OCI-LY7 (cell line): ENCODE data around the gene PPP1R37. TPM values are rescaled to one million over a fixed set of nuclear protein-coding genes. Genes with fewer than 3 reads are reported as not detected.

Experiments
- BruUV-seq: library from RNA; stranded (reverse); fragments of 400-500 nt; replicated peaks from 2 replicates; lab custom pipeline; 2021; lab: Mats Ljungman, UMichigan
- CTCF ChIA-PET: fragments of 300-600 bp; sonication (Branson Sonifier 250); formaldehyde crosslinking; loops from one replicate; lab custom pipeline; 2022; ENCODE audit warnings: antibody characterized with exemption; ENCODE audit not compliant: unreplicated experiment; lab: Charles Lee
- POLR2A ChIA-PET: fragments of 300-600 bp; sonication (Branson Sonifier 250); formaldehyde crosslinking; loops from one replicate; lab custom pipeline; 2022; ENCODE audit warnings: antibody characterized with exemption; lab: Charles Lee
- DNase-seq: peaks from one replicate; pipeline ENCODE4 v3.0.0-alpha.2; 2015; ENCODE audit warnings: low spot score
- H2AFZ ChIP-seq: fragments of 200-600 bp; sonication (generic), shearing (Covaris generic); 2 replicates; pipeline ENCODE4 v1.6.1; 2014; ENCODE audit warnings: mild to moderate bottlenecking, antibody characterized with exemption, low read length, moderate library complexity
- H3K27ac ChIP-seq: fragments of 200-600 bp; sonication (generic); 2 replicates; pipeline ENCODE4 v1.5.1; 2014; ENCODE audit warnings: mixed run types, low read depth, mild to moderate bottlenecking, moderate library complexity, low read length, inconsistent platforms; ENCODE audit not compliant: poor library complexity, severe bottlenecking
- H3K36me3 ChIP-seq: fragments of 200-600 bp; sonication (generic); 2 replicates; pipeline ENCODE4 v1.6.1; 2014; ENCODE audit warnings: mild to moderate bottlenecking, antibody characterized with exemption, low read length, moderate library complexity, mixed read lengths; ENCODE audit not compliant: insufficient read depth
- H3K4me1 ChIP-seq: fragments of 200-600 bp; sonication (generic); 2 replicates; pipeline ENCODE4 v1.5.1; 2014; ENCODE audit warnings: mild to moderate bottlenecking, low read length; ENCODE audit not compliant: insufficient read depth, poor library complexity, severe bottlenecking
- H3K4me2 ChIP-seq: fragments of 200-600 bp; sonication (generic); 2 replicates; pipeline ENCODE4 v1.6.1; 2014; ENCODE audit warnings: mild to moderate bottlenecking, low read length
- H3K4me3 ChIP-seq: fragments of 200-600 bp; sonication (generic); 2 replicates; pipeline ENCODE4 v1.5.1; 2014; ENCODE audit warnings: mild to moderate bottlenecking, low read depth, low read length; ENCODE audit not compliant: poor library complexity, severe bottlenecking
- H3K79me2 ChIP-seq: fragments of 200-600 bp; sonication (generic); 2 replicates; pipeline ENCODE4 v1.6.1; 2016; ENCODE audit warnings: low read depth, mild to moderate bottlenecking, low read length, moderate library complexity, mixed read lengths; ENCODE audit not compliant: insufficient read depth
- H3K9me2 ChIP-seq: fragments of 200-600 bp; sonication (generic); 2 replicates; pipeline ENCODE4 v1.6.1; 2016; ENCODE audit warnings: mild to moderate bottlenecking, low read length, mixed read lengths; ENCODE audit not compliant: insufficient read depth
- H3K9me3 ChIP-seq: fragments of 200-600 bp; sonication (generic); 2 replicates; pipeline ENCODE4 v1.6.1; 2014; ENCODE audit warnings: mild to moderate bottlenecking, mixed run types, low read length, mixed read lengths
- H4K20me1 ChIP-seq: fragments of 200-600 bp; sonication (generic); 2 replicates; pipeline ENCODE4 v1.6.1; 2014; ENCODE audit warnings: mild to moderate bottlenecking, antibody characterized with exemption, low read length, moderate library complexity, mixed read lengths; ENCODE audit not compliant: insufficient read depth
- CTCF ChIP-seq: fragments of 200-600 bp; sonication (generic); conservative IDR thresholded peaks from 2 replicates; pipeline ENCODE4 v1.5.1; 2014; ENCODE audit warnings: mild to moderate bottlenecking, antibody characterized with exemption, low read length, moderate library complexity, mixed read lengths
- EZH2phosphoT487 ChIP-seq: fragments of 200-600 bp; sonication (generic); IDR thresholded peaks from 2 replicates; pipeline ENCODE4 v1.6.1; 2018; ENCODE audit warnings: low read depth, borderline replicate concordance, mild to moderate bottlenecking, mixed run types, antibody characterized with exemption, low read length, moderate library complexity, mixed read lengths
- intact Hi-C: fragments of 100-400 bp; cut with micrococcal nuclease; formaldehyde crosslinking; loops from one replicate; pipeline ENCODE4 v1.10.0; 2022; ENCODE audit not compliant: unreplicated experiment
- total RNA-seq, 2 experiments: library from RNA; depleted of rRNA in 1 of 2; stranded (reverse); fragments of >200 nt in 1 of 2; shearing (Covaris generic) in 1 of 2; gene quantifications; 2 replicates each; pipeline ENCODE4 v1.2.3, GENCODE V29; 2014 to 2022

Gene PPP1R37
- total RNA-seq, 2 experiments from 2014 or later: 24.7 to 48.6 TPM

GRCh38 chr19:45110851-45111266 is 17.9 kb downstream of the PPP1R37 start:
- Histone ChIP-seq H3K4me3 (no peak overlapping the region), H3K9me3 (no peaks in the 10 kb centered on the region), H3K9me2 (no peaks in the 10 kb centered on the region), H3K4me1 (peaks cover 17% of the 10 kb centered on the region), H4K20me1 (no peaks in the 10 kb centered on the region; the same call in 1 of the 2 replicates), H3K36me3 (no peaks in the 10 kb centered on the region), H3K79me2 (peaks cover 32% of the 10 kb centered on the region; the same call in 1 of the 2 replicates), H2AFZ (no peak overlapping the region), H3K4me2 (no peak overlapping the region), H3K27ac (no peak overlapping the region)
- ChIA-PET CTCF (no interaction called here), POLR2A (no interaction called here)
- intact Hi-C loops: no loop called here
- no peak for DNase-seq
- TF ChIP-seq EZH2phosphoT487: no peak
- no peak for TF ChIP-seq CTCF
- no TSS peak for BruUV-seq

GRCh38 chr19:45112111-45112827 is 19.3 kb downstream of the PPP1R37 start:
- no TSS peak for BruUV-seq
- Histone ChIP-seq H4K20me1 (no peaks in the 10 kb centered on the region; the same call in 1 of the 2 replicates), H3K27ac (no peak overlapping the region), H3K4me3 (no peak overlapping the region), H3K9me2 (no peaks in the 10 kb centered on the region), H3K4me1 (peaks cover 26% of the 10 kb centered on the region), H3K79me2 (peaks cover 39% of the 10 kb centered on the region; the same call in 1 of the 2 replicates), H3K36me3 (no peaks in the 10 kb centered on the region), H3K9me3 (no peaks in the 10 kb centered on the region), H2AFZ (no peak overlapping the region), H3K4me2 (no peak overlapping the region)
- ChIA-PET CTCF (no interaction called here), POLR2A (no interaction called here)
- TF ChIP-seq CTCF: no peak
- TF ChIP-seq EZH2phosphoT487: no peak
- DNase-seq: no peak
- intact Hi-C loops: no loop called here

DNA sequence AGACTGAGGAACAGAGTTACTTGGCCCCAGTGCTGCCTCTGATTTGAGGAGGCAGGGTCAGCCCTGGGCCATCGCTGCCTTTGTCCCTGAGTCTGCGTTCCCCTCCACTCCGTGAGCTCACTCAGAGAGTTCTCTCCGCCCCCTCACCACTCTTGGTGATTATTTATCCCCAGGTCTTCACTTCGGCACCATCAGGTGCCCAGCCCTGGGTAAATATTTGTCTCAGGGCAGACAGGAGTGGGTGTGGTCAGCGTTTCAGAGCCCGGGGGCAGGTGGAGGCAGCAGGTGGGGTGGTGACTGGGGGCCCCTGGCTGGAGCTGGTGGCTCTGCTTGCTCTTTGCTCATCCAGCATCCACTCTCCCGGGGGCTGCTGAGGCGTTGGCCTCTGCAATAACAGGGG is 20.6 kb downstream of the PPP1R37 start:
- no peak overlapping the region for H3K4me3 ChIP-seq
- no peaks in the 10 kb centered on the region for H3K9me3 ChIP-seq
- peaks cover 39% of the 10 kb centered on the region for H3K4me1 ChIP-seq
- H2AFZ ChIP-seq: no peak overlapping the region
- ChIA-PET CTCF (no interaction called here), POLR2A (no interaction called here)
- peak overlapping the region; percentile 8; the same call in 1 of the 2 replicates for H3K4me2 ChIP-seq
- H3K27ac ChIP-seq: no peak overlapping the region
- intact Hi-C loops: no loop called here
- BruUV-seq: no TSS peak
- H3K79me2 ChIP-seq: peaks cover 42% of the 10 kb centered on the region; the same call in 1 of the 2 replicates
- H3K9me2 ChIP-seq: no peaks in the 10 kb centered on the region
- no peaks in the 10 kb centered on the region for H3K36me3 ChIP-seq
- H4K20me1 ChIP-seq: 0 out of 2 replicates have a peak, but pooled peaks cover 7% of the 10 kb centered on the region
- no peak for TF ChIP-seq EZH2phosphoT487
- DNase-seq: no peak
